ENCODE results near the gene COL6A2. TPM values are rescaled to one million over a fixed set of nuclear protein-coding genes. Genes with fewer than 3 reads are reported as not detected.

The COL6A2 gene
- total RNA-seq, 1 experiment from 2014 or later: 22.0 TPM

GRCh38 chr21:46091118-46091517 lies 6.8 kb upstream of the COL6A2 start:
- H3K36me3 ChIP-seq (ENCODE audit: low read depth): no peaks in the 10 kb centered on the region
- no peaks in the 10 kb centered on the region for H3K79me2 ChIP-seq (ENCODE audit: low read depth)
- ChIA-PET CTCF (no interaction called here), POLR2A (ENCODE audit: unreplicated experiment) (no interaction called here)
- no peak overlapping the region for H3K4me2 ChIP-seq
- TF ChIP-seq CTCF (conservative IDR thresholded peaks at IDR 0.05) (no peak), EZH2 (IDR thresholded peaks at IDR 0.05; ENCODE audit: low read depth) (no peak)
- no peaks in the 10 kb centered on the region for H3K4me1 ChIP-seq (replicated peaks; ENCODE audit: insufficient read depth)
- H3K9me2 ChIP-seq (ENCODE audit: insufficient read depth): no peaks in the 10 kb centered on the region
- no peaks in the 10 kb centered on the region for H3F3A ChIP-seq (ENCODE audit: insufficient read depth, low read depth)
- BruUV-seq (replicated peaks): no TSS peak
- no peak overlapping the region for H2AFZ ChIP-seq
- no peaks in the 10 kb centered on the region for H3K9me3 ChIP-seq (ENCODE audit: insufficient read depth, low read depth)
- intact Hi-C loops (cut with micrococcal nuclease; ENCODE audit: unreplicated experiment): no loop called here
- H3K4me3 ChIP-seq: no peak overlapping the region
- H3K27me3 ChIP-seq (ENCODE audit: insufficient read depth, low read depth): no peaks in the 10 kb centered on the region
- H3K27ac ChIP-seq: no peak overlapping the region
- H4K20me1 ChIP-seq (ENCODE audit: insufficient read depth): no peaks in the 10 kb centered on the region
- no peak for DNase-seq

GRCh38 chr21:46091631-46092025 lies 6.3 kb upstream of the COL6A2 start:
- intact Hi-C loops (cut with micrococcal nuclease; ENCODE audit: unreplicated experiment): no loop called here
- no peak overlapping the region for H3K27ac ChIP-seq
- TF ChIP-seq EZH2 (IDR thresholded peaks at IDR 0.05; ENCODE audit: low read depth) (no peak), CTCF (conservative IDR thresholded peaks at IDR 0.05) (no peak)

GRCh38 chr21:46092026-46092764 lies 5.7 kb upstream of the COL6A2 start:
- Histone ChIP-seq H2AFZ (no peak overlapping the region), H3K9me3 (ENCODE audit: insufficient read depth, low read depth) (no peaks in the 10 kb centered on the region), H3K4me1 (replicated peaks; ENCODE audit: insufficient read depth) (no peaks in the 10 kb centered on the region), H3K36me3 (ENCODE audit: low read depth) (no peaks in the 10 kb centered on the region), H4K20me1 (ENCODE audit: insufficient read depth) (no peaks in the 10 kb centered on the region), H3K27ac (no peak overlapping the region), H3K4me2 (no peak overlapping the region), H3K79me2 (ENCODE audit: low read depth) (no peaks in the 10 kb centered on the region), H3F3A (ENCODE audit: insufficient read depth, low read depth) (no peaks in the 10 kb centered on the region), H3K4me3 (no peak overlapping the region), H3K27me3 (ENCODE audit: insufficient read depth, low read depth) (no peaks in the 10 kb centered on the region), H3K9me2 (ENCODE audit: insufficient read depth) (no peaks in the 10 kb centered on the region)
- BruUV-seq (replicated peaks): no TSS peak
- POLR2A ChIA-PET (ENCODE audit: unreplicated experiment): no interaction called here
- CTCF ChIA-PET: no interaction called here
- intact Hi-C loops (cut with micrococcal nuclease; ENCODE audit: unreplicated experiment): no loop called here
- DNase-seq: no peak
- TF ChIP-seq CTCF (conservative IDR thresholded peaks at IDR 0.05) (no peak), EZH2 (IDR thresholded peaks at IDR 0.05; ENCODE audit: low read depth) (no peak)

More at GRCh38 chr21:46091631-46092025, 6.3 kb upstream of the COL6A2 start:
- H3K4me1 ChIP-seq (replicated peaks; ENCODE audit: insufficient read depth): no peaks in the 10 kb centered on the region
- no peak overlapping the region for H3K4me2 ChIP-seq
- no peaks in the 10 kb centered on the region for H3K79me2 ChIP-seq (ENCODE audit: low read depth)
- no peaks in the 10 kb centered on the region for H3K27me3 ChIP-seq (ENCODE audit: insufficient read depth, low read depth)
- ChIA-PET POLR2A (ENCODE audit: unreplicated experiment) (no interaction called here), CTCF (no interaction called here)
- no peaks in the 10 kb centered on the region for H3K9me2 ChIP-seq (ENCODE audit: insufficient read depth)
- H2AFZ ChIP-seq: no peak overlapping the region
- H3K4me3 ChIP-seq: no peak overlapping the region
- H3F3A ChIP-seq (ENCODE audit: insufficient read depth, low read depth): no peaks in the 10 kb centered on the region
- H3K9me3 ChIP-seq (ENCODE audit: insufficient read depth, low read depth): no peaks in the 10 kb centered on the region
- no peaks in the 10 kb centered on the region for H4K20me1 ChIP-seq (ENCODE audit: insufficient read depth)
- no peak for DNase-seq
- H3K36me3 ChIP-seq (ENCODE audit: low read depth): no peaks in the 10 kb centered on the region
- no TSS peak for BruUV-seq (replicated peaks)
